Measurements from ENCODE around the gene GPR55. TPM values are rescaled to one million over a fixed set of nuclear protein-coding genes. Genes with fewer than 3 reads are reported as not detected.

The GPR55 gene
- total RNA-seq, 2 experiments from 2014 or later: 18.8 to 20.4 TPM

DNA sequence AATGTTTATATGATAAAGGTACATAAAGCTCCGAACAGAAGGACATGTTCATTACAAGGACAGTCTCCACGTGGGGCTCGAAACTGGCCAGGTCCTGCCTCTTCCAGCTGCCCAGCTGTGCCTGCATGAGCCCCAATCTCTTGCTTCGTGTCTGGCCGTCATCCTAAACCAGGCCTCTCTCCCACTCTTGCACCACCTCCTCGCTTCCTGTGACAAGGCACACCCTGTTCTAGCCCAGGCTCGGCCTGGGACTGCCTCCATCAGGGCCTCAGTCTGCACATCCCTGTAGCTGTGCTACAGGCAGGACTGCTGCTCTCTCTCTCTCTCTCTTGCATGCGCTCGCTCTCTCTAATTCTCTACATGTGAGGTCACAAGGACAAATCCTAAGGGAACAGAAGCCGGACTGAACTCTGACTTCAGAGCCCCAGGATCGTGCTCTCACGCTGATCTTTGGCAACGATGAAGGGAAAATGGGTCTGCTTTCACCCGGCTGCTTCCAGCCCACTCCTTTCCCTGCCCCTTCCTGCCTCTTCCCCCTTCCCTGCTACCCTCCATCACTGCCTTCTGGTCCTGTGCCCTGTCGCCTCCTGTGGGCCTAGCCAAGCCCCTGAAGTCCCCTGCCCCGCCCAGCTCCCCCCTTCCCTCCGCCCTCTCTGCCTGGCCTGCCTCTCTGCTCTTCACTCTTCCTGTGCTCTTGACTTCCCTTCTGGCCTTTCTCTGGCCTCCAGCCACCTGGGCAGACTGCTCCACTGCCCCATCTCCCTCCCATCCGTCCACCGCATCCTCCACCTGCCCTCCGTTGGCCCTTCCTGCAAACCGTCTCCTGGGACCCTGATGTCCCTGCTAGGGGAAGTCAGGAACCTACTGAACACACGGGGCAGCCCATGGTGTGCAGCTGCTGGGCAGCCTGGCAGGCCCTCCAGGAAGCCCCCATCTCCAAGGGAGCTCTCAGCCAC lies 7.8 kb upstream of the GPR55 start:
- Mint-ChIP-seq H3K27ac (peak overlapping the region; percentile 56), H3K4me1 (peaks cover 24% of the 10 kb centered on the region), H3K9me3 (peaks cover 22% of the 10 kb centered on the region), H3K4me3 (no peak overlapping the region), H3K36me3 (peaks cover 7% of the 10 kb centered on the region), H3K27me3 (peaks cover 3% of the 10 kb centered on the region)
- no peak for DNase-seq

DNA sequence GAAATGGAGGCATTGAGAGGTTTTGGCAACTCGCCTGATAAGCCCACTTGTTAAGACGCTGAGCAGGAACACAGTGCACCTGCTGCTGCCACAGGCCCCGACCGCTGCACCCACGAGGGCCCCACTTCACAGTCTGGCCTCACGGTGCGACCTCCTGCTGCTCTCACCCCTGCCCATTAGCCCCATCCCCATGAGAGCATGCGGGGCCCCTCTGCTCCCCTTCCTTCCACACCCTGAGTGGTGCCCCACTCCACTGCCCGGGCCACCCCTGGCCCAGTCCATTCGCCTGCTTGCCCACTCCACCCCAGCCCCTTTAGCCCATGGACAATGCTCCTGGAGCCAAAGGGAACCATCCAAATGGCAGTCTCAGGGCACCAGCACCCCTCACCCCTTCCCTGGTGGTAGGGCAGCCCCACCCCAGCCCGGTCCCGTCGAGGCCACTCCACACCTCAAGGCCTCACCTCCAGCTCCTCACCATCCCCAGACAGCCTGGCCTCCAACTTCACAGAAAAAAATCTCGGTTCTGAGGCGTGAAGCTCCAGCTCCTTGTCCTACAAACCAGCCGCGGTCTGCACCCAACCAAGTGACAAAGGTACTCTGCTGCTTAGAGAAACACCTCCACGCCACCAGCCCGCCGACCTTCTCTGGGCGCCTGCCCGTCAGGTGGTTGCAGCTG lies 6.7 kb upstream of the GPR55 start:
- DNase-seq: no peak
- Mint-ChIP-seq H3K27ac (peak overlapping the region; percentile 25), H3K36me3 (peaks cover 8% of the 10 kb centered on the region), H3K4me1 (peaks cover 33% of the 10 kb centered on the region), H3K27me3 (peaks cover 3% of the 10 kb centered on the region), H3K9me3 (peaks cover 13% of the 10 kb centered on the region), H3K4me3 (peak overlapping the region; percentile 40)

DNA sequence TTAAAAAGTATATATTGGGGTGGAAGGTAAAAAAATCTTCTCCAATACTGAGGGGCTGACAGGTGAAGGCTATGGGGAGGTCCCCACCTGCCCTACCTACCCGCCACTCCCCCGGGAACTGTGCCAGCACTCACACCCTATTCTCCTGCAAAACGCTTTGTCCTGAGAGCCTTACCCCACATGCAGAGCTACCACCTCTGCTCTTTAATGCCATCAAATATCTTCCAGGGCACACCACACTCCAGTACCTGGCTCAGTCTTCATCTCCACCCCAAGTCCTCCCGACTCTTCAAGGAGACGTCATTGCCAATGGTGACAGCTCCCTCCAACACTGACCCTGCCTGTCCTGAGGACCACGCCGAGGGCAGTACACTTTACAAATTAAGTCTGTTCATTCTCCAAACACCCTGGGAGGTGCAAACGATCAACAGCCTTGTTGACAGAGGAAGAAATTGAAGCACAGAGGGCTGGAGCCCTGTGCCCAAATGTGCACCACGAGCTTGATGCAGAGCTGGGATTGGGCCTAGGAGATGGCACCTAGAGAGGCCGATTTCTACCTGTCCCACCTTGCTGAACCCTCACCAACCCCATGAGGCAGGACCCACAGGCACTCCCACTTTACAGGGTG lies 6.0 kb upstream of the GPR55 start:
- no peak for DNase-seq
- Mint-ChIP-seq H3K4me1 (peaks cover 35% of the 10 kb centered on the region), H3K27ac (no peak overlapping the region), H3K36me3 (peaks cover 8% of the 10 kb centered on the region), H3K4me3 (no peak overlapping the region), H3K9me3 (peaks cover 8% of the 10 kb centered on the region), H3K27me3 (peaks cover 3% of the 10 kb centered on the region)

DNA sequence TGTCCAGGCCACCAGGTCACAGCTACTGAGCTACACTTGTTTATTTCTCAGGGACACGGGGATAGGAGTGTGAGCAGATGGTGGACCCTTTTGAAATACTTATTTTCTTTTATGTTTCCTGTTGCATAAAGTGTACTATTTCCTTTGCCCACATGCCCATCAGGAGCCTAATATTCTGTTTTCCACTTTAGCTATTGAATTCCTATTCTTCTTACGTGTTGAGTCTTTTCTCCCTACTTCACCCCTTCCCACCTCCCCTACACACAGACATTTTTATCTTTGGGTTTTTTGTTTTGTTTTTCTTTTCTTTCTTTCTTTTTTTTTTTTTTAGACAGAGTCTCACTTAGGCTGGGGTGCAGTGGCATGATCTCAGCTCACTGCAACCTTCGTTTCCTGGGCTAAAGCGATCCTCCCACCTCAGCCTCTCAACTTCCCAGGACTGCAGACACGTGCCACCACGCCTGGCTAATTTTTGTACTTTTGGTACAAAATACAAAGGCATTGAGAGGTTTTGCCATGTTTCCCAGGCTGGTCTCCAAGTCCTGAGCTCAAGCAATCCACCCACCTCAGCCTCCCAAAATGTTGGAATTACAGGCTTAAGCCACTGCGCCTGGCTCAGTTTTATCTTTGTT lies 5.2 kb upstream of the GPR55 start:
- Mint-ChIP-seq H3K27me3 (peaks cover 3% of the 10 kb centered on the region), H3K36me3 (peaks cover 3% of the 10 kb centered on the region), H3K4me1 (peaks cover 40% of the 10 kb centered on the region), H3K27ac (no peak overlapping the region), H3K4me3 (no peak overlapping the region), H3K9me3 (peaks cover under 1% of the 10 kb centered on the region)
- DNase-seq: no peak

DNA sequence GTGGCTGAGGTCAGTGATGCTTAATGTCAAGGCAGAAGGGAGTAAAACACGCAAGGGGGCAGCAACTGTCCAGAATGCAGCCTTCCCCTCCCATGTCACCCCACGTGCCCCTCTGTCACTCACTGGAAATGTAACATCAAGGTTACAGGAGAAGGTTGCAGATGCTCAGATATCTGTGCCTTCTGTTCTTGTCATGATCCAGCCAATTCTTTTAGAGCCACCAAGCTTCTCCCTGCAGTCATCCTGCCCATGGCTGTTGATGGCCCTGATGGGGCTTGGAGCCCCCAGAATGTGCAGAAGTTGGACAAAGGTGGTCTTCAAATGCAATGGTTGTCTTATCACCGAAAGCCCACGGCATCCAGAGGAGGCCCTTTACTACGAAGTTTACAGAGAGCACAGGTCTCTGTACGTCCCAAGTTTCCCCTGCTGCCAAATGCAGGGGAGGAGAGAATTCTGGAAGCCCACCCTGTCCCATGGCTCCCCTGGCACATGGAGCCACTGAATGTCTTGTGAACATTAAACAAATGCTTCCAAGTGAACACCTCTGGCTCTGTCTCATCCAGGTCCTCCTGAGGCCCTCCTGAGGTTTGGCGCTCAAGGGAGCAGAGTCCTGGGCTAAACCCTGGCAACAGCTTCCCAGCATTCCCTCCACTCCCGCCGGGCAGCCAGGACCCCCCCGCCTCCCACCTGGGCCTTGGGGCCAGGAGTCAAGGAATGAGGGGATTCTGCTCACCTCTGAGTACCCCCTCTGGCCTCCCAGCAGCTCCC lies 4.5 kb upstream of the GPR55 start:
- peaks cover 47% of the 10 kb centered on the region for H3K4me1 Mint-ChIP-seq
- no peak for DNase-seq
- peaks cover 3% of the 10 kb centered on the region for H3K36me3 Mint-ChIP-seq
- peaks cover 3% of the 10 kb centered on the region for H3K27me3 Mint-ChIP-seq
- no peak overlapping the region for H3K4me3 Mint-ChIP-seq
- no peaks in the 10 kb centered on the region for H3K9me3 Mint-ChIP-seq
- no peak overlapping the region for H3K27ac Mint-ChIP-seq

DNA sequence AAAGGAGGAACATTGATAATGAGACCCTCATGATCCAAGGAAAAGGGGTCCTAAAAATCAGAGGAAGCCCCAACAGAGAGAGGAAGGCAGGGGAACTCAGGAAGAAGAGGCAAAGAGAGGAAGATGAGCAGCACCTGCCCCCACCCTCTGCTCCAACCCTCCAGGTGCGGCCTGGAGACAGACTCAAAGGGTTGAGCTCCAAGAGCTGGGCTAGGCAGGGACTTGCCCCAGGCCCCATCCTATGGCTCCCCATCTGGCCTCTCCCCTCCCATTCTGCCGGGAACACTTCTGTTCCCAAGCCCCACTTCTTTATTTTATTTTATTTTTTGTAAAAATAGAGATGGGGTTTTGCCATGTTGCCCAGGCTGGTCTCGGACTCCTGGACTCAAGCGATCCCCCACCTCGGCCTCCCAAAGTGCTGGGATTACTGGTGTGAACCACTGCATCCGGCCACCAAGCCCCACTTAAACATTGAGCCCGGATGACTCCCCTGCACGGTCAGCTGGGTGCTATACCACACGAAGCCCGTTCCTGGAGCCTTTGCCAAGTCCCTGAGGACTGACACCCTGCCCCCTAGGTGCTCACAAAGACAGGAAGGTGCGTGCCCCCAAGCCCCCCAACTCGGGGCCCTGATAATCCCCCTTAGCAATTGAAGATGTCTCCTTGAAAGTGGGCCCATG lies 3.8 kb upstream of the GPR55 start:
- peak overlapping the region; percentile 50 for H3K27ac Mint-ChIP-seq
- no peak for DNase-seq
- H3K27me3 Mint-ChIP-seq: peaks cover 3% of the 10 kb centered on the region

DNA sequence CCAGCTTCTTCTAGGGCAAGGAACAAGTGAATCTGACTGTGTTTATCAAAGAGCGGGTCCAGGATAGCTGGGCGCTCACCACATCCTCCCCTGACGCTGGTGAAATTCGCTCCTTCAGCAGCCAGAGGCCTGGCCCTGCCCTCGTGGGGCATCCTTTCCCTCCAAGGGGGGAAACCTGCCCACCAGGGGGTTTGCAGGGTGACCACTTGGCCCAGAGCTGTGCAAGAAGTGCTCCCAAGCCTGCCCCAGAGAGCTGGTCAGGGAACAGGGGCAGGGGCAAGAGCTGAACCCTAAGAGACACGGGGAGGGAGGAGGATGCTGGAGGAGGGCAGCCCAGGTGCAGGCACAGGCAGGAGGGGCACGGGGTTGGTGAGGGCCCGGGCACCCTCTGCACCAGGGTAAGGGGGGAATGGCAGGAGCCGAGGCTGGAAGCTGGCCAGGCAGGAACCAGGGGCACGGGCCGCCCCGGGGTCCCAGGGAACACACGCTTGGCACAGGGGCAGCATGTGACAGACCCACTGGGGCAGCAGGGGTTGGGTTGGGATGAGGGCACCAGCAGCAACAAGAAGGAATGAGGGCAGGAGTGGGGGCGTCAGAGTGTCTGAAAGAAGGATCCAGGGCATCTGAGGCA lies 2.8 kb upstream of the GPR55 start:
- Mint-ChIP-seq H3K36me3 (peaks cover 16% of the 10 kb centered on the region), H3K9me3 (no peaks in the 10 kb centered on the region), H3K27ac (peak overlapping the region; percentile 83), H3K4me1 (peaks cover 63% of the 10 kb centered on the region), H3K27me3 (peaks cover 3% of the 10 kb centered on the region), H3K4me3 (peak overlapping the region; percentile 30)
- DNase-seq: no peak

More for the DNA sequence above, 3.8 kb upstream of the GPR55 start:
- no peaks in the 10 kb centered on the region for H3K9me3 Mint-ChIP-seq
- no peak overlapping the region for H3K4me3 Mint-ChIP-seq
- peaks cover 9% of the 10 kb centered on the region for H3K36me3 Mint-ChIP-seq
- peaks cover 54% of the 10 kb centered on the region for H3K4me1 Mint-ChIP-seq

DNA sequence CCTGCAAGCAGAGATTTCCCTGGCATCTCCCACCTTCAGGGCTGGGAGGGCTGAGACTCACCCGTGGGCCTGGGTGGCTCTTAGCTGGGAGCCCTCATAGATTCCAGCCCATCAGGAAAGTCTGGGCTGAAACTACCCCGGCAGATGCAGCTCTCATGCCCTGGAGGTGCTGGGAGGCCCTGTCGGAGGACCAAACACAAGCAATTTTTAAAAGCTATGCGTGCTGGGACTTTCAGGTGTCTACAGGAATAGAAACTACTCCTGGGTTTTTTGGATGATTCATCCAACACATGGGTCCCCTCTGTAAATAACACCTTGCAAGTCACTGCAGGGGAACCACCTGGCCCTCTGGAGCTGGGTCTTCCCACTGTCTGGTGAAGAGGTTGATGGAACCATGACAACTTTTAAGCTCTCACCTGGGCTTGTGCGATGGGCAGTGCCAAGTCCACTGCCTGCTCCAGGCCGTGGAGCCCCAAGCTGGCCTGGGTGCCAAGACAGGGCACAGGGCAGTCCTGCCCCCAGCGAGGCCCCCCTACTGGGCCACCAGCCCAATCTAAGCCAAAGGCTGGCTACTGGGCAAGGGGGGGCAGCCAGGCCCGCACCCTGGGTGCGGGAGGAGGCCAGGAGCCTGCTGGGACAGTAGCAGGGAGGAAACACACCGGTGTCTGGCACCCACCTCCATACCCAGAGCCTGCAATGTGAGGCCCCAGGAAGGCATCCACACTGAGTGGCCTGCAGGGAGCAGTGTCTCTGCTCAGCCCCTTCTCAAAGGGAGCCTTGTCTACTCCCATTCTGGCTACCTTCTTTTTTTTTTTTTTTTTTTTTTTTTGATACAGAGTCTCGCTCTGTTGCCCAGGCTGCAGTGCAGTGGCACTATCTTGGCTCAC lies 1.1 kb upstream of the GPR55 start:
- Mint-ChIP-seq H3K4me1 (peaks cover 71% of the 10 kb centered on the region), H3K27me3 (no peaks in the 10 kb centered on the region), H3K4me3 (peak overlapping the region; percentile 88)

DNA sequence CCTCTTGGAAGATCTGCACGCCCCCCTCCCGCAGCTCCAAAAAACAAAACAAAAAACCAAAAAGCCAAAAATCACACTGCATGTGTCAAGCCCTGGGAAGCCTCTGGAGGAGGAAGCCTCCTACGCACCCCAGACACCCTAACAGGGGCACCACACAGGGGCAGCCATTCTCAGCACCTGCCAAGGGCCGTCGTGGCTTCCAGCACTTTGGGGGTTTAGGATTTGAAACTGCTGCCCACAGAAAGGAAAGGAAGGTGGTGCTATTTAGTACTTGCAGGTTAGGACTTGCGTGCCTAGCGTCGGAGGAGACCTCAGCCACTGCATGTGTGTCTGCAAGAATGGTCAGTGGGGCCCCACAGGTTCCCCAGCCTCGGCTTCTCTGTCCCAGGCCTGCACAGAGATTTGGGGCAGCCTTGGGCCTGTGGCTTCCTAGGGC lies 419 bp upstream of the GPR55 start:
- peaks cover 72% of the 10 kb centered on the region for H3K4me1 Mint-ChIP-seq
- H3K9me3 Mint-ChIP-seq: no peaks in the 10 kb centered on the region
- H3K36me3 Mint-ChIP-seq: peaks cover 23% of the 10 kb centered on the region
- peak; percentile 72 for DNase-seq
- H3K27ac Mint-ChIP-seq: peak overlapping the region; percentile 99
- peak overlapping the region; percentile 88 for H3K4me3 Mint-ChIP-seq
- no peaks in the 10 kb centered on the region for H3K27me3 Mint-ChIP-seq

More for the DNA sequence above, 1.1 kb upstream of the GPR55 start:
- peak; percentile 76 for DNase-seq
- Mint-ChIP-seq H3K9me3 (no peaks in the 10 kb centered on the region), H3K36me3 (peaks cover 23% of the 10 kb centered on the region), H3K27ac (peak overlapping the region; percentile 99)

DNA sequence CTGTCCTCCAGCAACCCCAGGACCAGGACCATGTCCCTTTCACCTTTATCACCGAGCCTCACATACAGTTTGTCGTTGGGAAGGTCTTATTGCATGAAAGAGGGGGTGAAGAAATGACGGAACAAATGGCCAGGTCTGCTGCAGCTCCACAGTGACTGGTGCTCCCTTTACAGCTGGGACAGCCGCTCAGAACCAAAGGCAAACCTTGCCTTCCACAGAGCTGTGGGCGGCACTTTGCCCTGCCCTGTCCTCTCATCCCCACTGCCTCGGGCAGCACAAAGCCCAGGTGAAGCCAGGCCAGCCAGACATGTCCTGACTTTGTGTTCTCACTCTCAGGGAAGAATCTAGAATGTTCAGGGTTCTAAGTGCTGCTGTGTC lies 961 bp downstream of the GPR55 start:
- Mint-ChIP-seq H3K27me3 (no peaks in the 10 kb centered on the region), H3K4me3 (peak overlapping the region; percentile 88), H3K36me3 (peaks cover 23% of the 10 kb centered on the region), H3K27ac (peak overlapping the region; percentile 99), H3K9me3 (no peaks in the 10 kb centered on the region), H3K4me1 (peaks cover 78% of the 10 kb centered on the region)
- DNase-seq: no peak

DNA sequence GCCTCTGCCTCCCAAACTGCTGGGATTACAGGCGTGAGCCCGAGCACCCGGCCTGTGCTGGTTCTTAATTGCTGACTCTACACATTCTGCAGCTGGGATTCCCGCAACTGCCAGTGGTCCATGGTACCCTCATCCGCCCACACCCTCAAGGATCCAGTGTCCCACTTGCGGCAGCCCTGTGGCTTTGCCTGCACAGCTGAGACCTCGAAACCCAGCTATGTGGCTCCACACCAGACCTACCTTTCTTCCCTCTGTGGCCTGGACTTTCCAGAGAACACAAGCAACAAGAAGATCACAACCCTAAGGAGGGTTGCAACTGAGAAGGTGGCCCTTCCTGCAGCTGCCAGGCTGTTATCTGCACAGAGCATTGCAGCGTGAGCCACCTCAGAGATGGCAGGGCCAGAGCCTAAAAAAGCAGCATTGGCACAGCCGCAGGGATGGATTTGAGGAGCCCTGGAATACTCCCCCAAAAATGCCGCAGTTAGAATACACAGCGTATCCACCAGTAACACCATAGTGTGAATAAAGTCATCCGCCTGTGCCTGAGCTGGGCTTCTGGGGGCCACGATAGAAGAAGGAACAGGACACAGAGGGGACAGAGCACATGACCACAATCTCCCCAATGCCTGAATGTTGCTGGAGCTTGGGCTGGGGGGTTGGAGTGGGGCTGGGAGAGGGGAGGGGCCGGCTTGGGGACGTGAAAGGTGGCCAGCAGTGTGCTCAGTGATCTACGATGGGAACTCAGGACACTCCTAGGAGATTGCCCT lies 1.9 kb downstream of the GPR55 start:
- Mint-ChIP-seq H3K27ac (peak overlapping the region; percentile 99), H3K9me3 (no peaks in the 10 kb centered on the region), H3K27me3 (no peaks in the 10 kb centered on the region), H3K4me3 (peak overlapping the region; percentile 88), H3K4me1 (peaks cover 83% of the 10 kb centered on the region), H3K36me3 (peaks cover 23% of the 10 kb centered on the region)
- peak; percentile 42 for DNase-seq
